VCaP (cell line): ENCODE results near the gene TTLL7.

Experiments used
- H3K27ac ChIP-seq: fragments of 450-650 bp; 2 replicates; pipeline ENCODE4 v1.5.1; 2017
- CTCF ChIP-seq: fragments of 450-650 bp; conservative IDR thresholded peaks from 2 replicates; pipeline ENCODE4 v1.5.1; 2017; ENCODE audit warnings: mild to moderate bottlenecking, moderate library complexity

The TTLL7 gene

GRCh38 chr1:83998498-83999315 is at the start of gene TTLL7:
TSS of gene TTLL7 (minus strand) at chr1:83999132. CDS start at chr1:83952211, 46,921 bp downstream.
- no peak for TF ChIP-seq CTCF
- peak within 1 kb of the TSS; percentile 83 for H3K27ac ChIP-seq

- TF ChIP-seq CTCF = no peak
- H3K27ac ChIP-seq = no peak overlapping the region
Observed at GRCh38 chr1:84042461-84042860, 43.5 kb upstream of the TTLL7 start.

GRCh38 chr1:84037758-84038611 is 39.1 kb upstream of the TTLL7 start:
- TF ChIP-seq CTCF = no peak
- no peak overlapping the region for H3K27ac ChIP-seq

- no peak for TF ChIP-seq CTCF
- no peak overlapping the region for H3K27ac ChIP-seq
Observed at GRCh38 chr1:84031802-84032327, 32.9 kb upstream of the TTLL7 start.

- TF ChIP-seq CTCF = no peak
- H3K27ac ChIP-seq = no peak overlapping the region
Observed at GRCh38 chr1:84027368-84027767, 28.4 kb upstream of the TTLL7 start.

- TF ChIP-seq CTCF = no peak
- H3K27ac ChIP-seq = no peak overlapping the region
Observed at GRCh38 chr1:84025966-84026365, 27.0 kb upstream of the TTLL7 start.

- TF ChIP-seq CTCF = no peak
- peak overlapping the region; percentile 85 for H3K27ac ChIP-seq
Observed at GRCh38 chr1:84021822-84022221, 22.9 kb upstream of the TTLL7 start.
